MCF 10A (cell line): Measurements from ENCODE around the gene CENATAC. TPM values are rescaled to one million over a fixed set of nuclear protein-coding genes. Genes with fewer than 3 reads are reported as not detected.
"Not testable (repeated sequence)": the region's sequence is repeated elsewhere in the genome, so short reads cannot be mapped to it uniquely, and the experiment has no call there.

Experiments used
- BruUV-seq: library from RNA; stranded (reverse); fragments of 400-500 nt; replicated peaks from 2 replicates; lab custom pipeline; 2021; lab: Mats Ljungman, UMichigan
- CTCF ChIA-PET: fragments of 300-600 bp; sonication (Branson Sonifier 250); formaldehyde crosslinking; extraction: SDS; loops from one replicate; lab custom pipeline; 2021; ENCODE audit warnings: antibody characterized with exemption, inconsistent platforms; lab: Yijun Ruan, JAX
- POLR2A ChIA-PET: fragments of 300-600, 350-650 bp; sonication (Branson Sonifier 250); formaldehyde crosslinking; extraction: SDS; loops from one replicate; lab custom pipeline; 2020; ENCODE audit warnings: antibody characterized with exemption, inconsistent platforms; lab: Yijun Ruan, JAX
- DNase-seq: peaks from one replicate; pipeline ENCODE4 v3.0.0-alpha.2; 2018; ENCODE audit not compliant: unreplicated experiment
- H3K27ac Mint-ChIP-seq: one replicate; pipeline ENCODE4 v1.8.0; 2022; ENCODE audit warnings: mild to moderate bottlenecking, low read depth, mixed read lengths; ENCODE audit not compliant: unreplicated experiment
- H3K27me3 Mint-ChIP-seq: one replicate; pipeline ENCODE4 v1.8.0; 2022; ENCODE audit warnings: mixed read lengths; ENCODE audit not compliant: insufficient read depth, unreplicated experiment
- H3K36me3 Mint-ChIP-seq: one replicate; pipeline ENCODE4 v1.8.0; 2022; ENCODE audit warnings: mild to moderate bottlenecking, moderate library complexity, mixed read lengths; ENCODE audit not compliant: insufficient read depth, unreplicated experiment
- H3K4me1 Mint-ChIP-seq: one replicate; pipeline ENCODE4 v1.8.0; 2022; ENCODE audit warnings: mixed read lengths; ENCODE audit not compliant: insufficient read depth, unreplicated experiment
- H3K4me3 Mint-ChIP-seq: one replicate; pipeline ENCODE4 v1.8.0; 2022; ENCODE audit warnings: mild to moderate bottlenecking, moderate library complexity, mixed read lengths; ENCODE audit not compliant: unreplicated experiment
- H3K9me3 Mint-ChIP-seq: one replicate; pipeline ENCODE4 v1.8.0; 2022; ENCODE audit warnings: mixed read lengths; ENCODE audit not compliant: unreplicated experiment
- CTCF ChIP-seq: fragments of 200-600 bp; IDR thresholded peaks from one replicate; pipeline ENCODE4 v1.8.0; 2022; ENCODE audit warnings: antibody characterized with exemption, mild to moderate bottlenecking; ENCODE audit not compliant: unreplicated experiment
- intact Hi-C: fragments of 100-400 bp; cut with micrococcal nuclease; formaldehyde crosslinking; loops from 2 replicates; pipeline ENCODE4 v1.14.1; 2022
- total RNA-seq: library from RNA; stranded (reverse); gene quantifications from 2 replicates; pipeline ENCODE4 v1.2.3, GENCODE V29; 2022

CENATAC gene
- total RNA-seq, 1 experiment from 2014 or later: 49.0 TPM

- Mint-ChIP-seq H3K27ac (peak overlapping the region; percentile 98), H3K4me3 (peak overlapping the region; percentile 96), H3K36me3 (peaks cover 57% of the 10 kb centered on the region), H3K4me1 (peaks cover 19% of the 10 kb centered on the region), H3K9me3 (no peaks in the 10 kb centered on the region), H3K27me3 (no peaks in the 10 kb centered on the region)
- no TSS peak for BruUV-seq
- ChIA-PET CTCF (interaction anchor here (0.5 to 1.6 kb wide), 8 partner anchors 8 to 367 kb away, joined by 3 to 8 read pairs (median 4); a partner anchor contains a TSS), POLR2A (interaction anchor here (0.6 to 3.9 kb wide), 12 partner anchors 11 to 268 kb away, joined by 3 to 44 read pairs (median 5); partner anchors contain the start of genes C2CD2L, DPAGT1, MCAM and RPS25)
- TF ChIP-seq CTCF: no peak
- intact Hi-C loops: loop anchor here (2.0 kb wide), 2 partner anchors 25 to 45 kb away; partner anchors contain the start of genes DPAGT1 and SLC37A4
- peak; percentile 19 for DNase-seq
Measured at GRCh38 chr11:119055901-119056300, 58.0 kb downstream of the CENATAC start.

GRCh38 chr11:119056421-119056999 is 58.6 kb downstream of the CENATAC start:
- Mint-ChIP-seq H3K36me3 (peaks cover 57% of the 10 kb centered on the region), H3K27ac (peak overlapping the region; percentile 98), H3K27me3 (no peaks in the 10 kb centered on the region), H3K4me1 (peaks cover 19% of the 10 kb centered on the region), H3K9me3 (no peaks in the 10 kb centered on the region), H3K4me3 (peak overlapping the region; percentile 96)
- BruUV-seq: no TSS peak
- intact Hi-C loops: loop anchor here (2.0 kb wide), 2 partner anchors 26 to 44 kb away; partner anchors contain the start of genes DPAGT1 and SLC37A4
- DNase-seq: peak; percentile 29
- ChIA-PET POLR2A (interaction anchor here (0.6 to 3.9 kb wide), 19 partner anchors 9 to 364 kb away, joined by 3 to 44 read pairs (median 4); partner anchors contain the start of genes C2CD2L, DPAGT1, MCAM and RPS25), CTCF (interaction anchor here (0.5 to 1.6 kb wide), 11 partner anchors 9 to 368 kb away, joined by 3 to 8 read pairs (median 3); a partner anchor contains a TSS)
- TF ChIP-seq CTCF: no peak

GRCh38 chr11:119057000-119057769 is 59.2 kb downstream of the CENATAC start, which contains the start of gene HYOU1:
Gene HYOU1 (minus strand): TSS chr11:119057205. CDS start chr11:119056160, 1,045 bp downstream.
- Mint-ChIP-seq H3K4me3 (peak within 1 kb of the TSS; percentile 96), H3K27ac (peak within 1 kb of the TSS; percentile 98), H3K4me1 (peaks cover 19% of the 10 kb centered on the region), H3K27me3 (no peaks in the 10 kb centered on the region), H3K36me3 (peaks cover 52% of the 10 kb centered on the region), H3K9me3 (no peaks in the 10 kb centered on the region)
- peak; percentile 29 for TF ChIP-seq CTCF
- no TSS peak for BruUV-seq
- peak; percentile 97 for DNase-seq
- intact Hi-C loops: loop anchor here (1.0 to 2.0 kb wide), 3 partner anchors 26 to 44 kb away; partner anchors contain the start of genes DPAGT1 and SLC37A4
- CTCF ChIA-PET: interaction anchor here (0.6 to 1.6 kb wide), 10 partner anchors 10 to 317 kb away, joined by 3 to 8 read pairs (median 4); a partner anchor contains a TSS
- POLR2A ChIA-PET: interaction anchor here (0.5 to 3.9 kb wide), 23 partner anchors 9 to 365 kb away, joined by 3 to 44 read pairs (median 4); partner anchors contain the start of genes C2CD2L, DPAGT1, HINFP and HMBS

GRCh38 chr11:119059128-119059527 is 61.2 kb downstream of the CENATAC start:
- BruUV-seq, H3K27me3 Mint-ChIP-seq, H3K27ac Mint-ChIP-seq, H3K9me3 Mint-ChIP-seq, intact Hi-C loops, DNase-seq, H3K4me1 Mint-ChIP-seq: not testable (repeated sequence)
- CTCF ChIA-PET: interaction anchor here (1.6 kb wide), 1 partner anchor 40 kb away, joined by 4 read pairs; the partner anchor contains the start of genes RPS25 and TRAPPC4
- Mint-ChIP-seq H3K36me3 (peaks cover 38% of the 10 kb centered on the region), H3K4me3 (peak overlapping the region; percentile 96)
- POLR2A ChIA-PET: interaction anchor here (2.0 kb wide), 1 partner anchor 43 kb away, joined by 5 read pairs; no protein-coding TSS in a partner anchor
